ENCODE data around the gene PTCH1. TPM values are rescaled to one million over a fixed set of nuclear protein-coding genes. Genes with fewer than 3 reads are reported as not detected.

The PTCH1 gene
- total RNA-seq, 2 experiments from 2014 or later = 5.4 to 7.3 TPM

DNA sequence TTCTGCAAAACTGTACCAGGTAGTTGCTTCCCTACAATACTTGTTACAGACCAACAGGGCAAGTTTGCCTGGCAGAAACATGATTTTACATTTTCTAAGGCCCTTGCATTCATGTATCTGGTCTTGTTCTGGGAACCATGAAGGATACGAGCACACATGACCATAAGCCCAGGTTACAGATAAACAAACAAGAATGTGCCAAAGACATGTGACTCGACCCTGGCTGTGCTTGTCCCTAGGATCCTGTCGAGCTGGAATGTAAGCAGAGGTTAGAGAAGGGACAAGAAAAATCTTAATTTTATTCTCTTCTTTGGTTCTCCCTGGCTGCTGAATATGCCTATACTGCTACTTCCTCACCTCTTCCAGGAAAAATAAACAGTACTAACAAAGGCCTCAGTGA, 32.5 kb downstream of the PTCH1 start:
- CTCF ChIA-PET = no interaction called here
- peaks cover 16% of the 10 kb centered on the region for H3K4me1 Mint-ChIP-seq (ENCODE audit: low read depth)
- intact Hi-C loops (cut with micrococcal nuclease) = no loop called here
- DNase-seq (no peak), ATAC-seq (no peak)
- H3K9me3 Mint-ChIP-seq = no peaks in the 10 kb centered on the region
- no peak for TF ChIP-seq CTCF (IDR thresholded peaks at IDR 0.05)
- POLR2A ChIA-PET = no interaction called here
- H3K36me3 Mint-ChIP-seq (ENCODE audit: low read depth) = peaks cover 4% of the 10 kb centered on the region
- H3K27ac Mint-ChIP-seq = no peak overlapping the region
- peaks cover 2% of the 10 kb centered on the region for H3K27me3 Mint-ChIP-seq
- H3K4me3 Mint-ChIP-seq = no peak overlapping the region

DNA sequence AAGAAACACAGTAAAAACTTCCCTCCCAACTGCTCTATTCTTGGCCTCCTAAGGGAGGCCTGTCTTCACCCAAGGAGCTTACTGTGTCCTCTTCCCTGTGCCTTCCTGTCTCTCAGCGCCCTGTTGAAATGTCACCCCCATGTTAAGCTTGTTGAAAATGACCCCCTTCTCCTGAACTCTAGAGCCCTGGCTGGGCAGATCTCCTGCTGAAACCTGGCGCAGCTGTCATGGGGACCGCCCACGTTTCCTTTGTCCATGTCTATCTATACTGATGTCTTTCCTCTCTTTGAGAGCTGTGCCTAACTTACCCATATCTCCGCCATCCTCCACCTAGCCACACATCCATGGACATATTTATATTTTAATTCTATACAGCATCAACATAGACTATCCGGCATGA, 33.3 kb downstream of the PTCH1 start:
- intact Hi-C loops (cut with micrococcal nuclease) = no loop called here
- Mint-ChIP-seq H3K4me1 (ENCODE audit: low read depth) (peaks cover 16% of the 10 kb centered on the region), H3K4me3 (no peak overlapping the region), H3K27ac (no peak overlapping the region), H3K27me3 (peaks cover 2% of the 10 kb centered on the region), H3K36me3 (ENCODE audit: low read depth) (peaks cover 4% of the 10 kb centered on the region), H3K9me3 (no peaks in the 10 kb centered on the region)
- ATAC-seq (no peak), DNase-seq (no peak)
- no peak for TF ChIP-seq CTCF (IDR thresholded peaks at IDR 0.05)
- ChIA-PET POLR2A (no interaction called here), CTCF (no interaction called here)

DNA sequence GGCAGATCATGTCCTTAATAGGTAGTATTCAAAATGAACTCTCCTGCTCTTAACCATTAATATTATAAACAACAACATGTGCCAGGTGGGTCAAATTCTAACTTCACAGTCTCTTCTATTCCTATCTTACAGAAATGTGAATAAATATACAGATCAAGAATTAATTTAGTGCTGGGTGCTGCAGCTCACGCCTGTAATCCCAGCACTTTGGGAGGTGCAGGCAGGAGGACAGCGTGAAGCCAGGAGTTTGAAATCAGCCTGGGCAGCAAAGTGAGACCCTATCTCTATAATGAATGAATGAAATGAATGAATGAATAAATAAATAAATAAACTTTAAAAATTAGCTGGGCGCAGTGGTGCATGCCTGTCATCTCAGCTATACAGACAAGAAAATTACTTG, 34.1 kb downstream of the PTCH1 start:
- Mint-ChIP-seq H3K4me3 (no peak overlapping the region), H3K9me3 (no peaks in the 10 kb centered on the region), H3K4me1 (ENCODE audit: low read depth) (peaks cover 16% of the 10 kb centered on the region), H3K27me3 (peaks cover 2% of the 10 kb centered on the region), H3K27ac (no peak overlapping the region), H3K36me3 (ENCODE audit: low read depth) (peaks cover 5% of the 10 kb centered on the region)
- TF ChIP-seq CTCF (IDR thresholded peaks at IDR 0.05) = no peak
- ATAC-seq (no peak), DNase-seq (no peak)
- ChIA-PET CTCF (interaction anchor here (0.9 kb wide), 1 partner anchor 11 kb away, joined by 3 read pairs; no protein-coding TSS in a partner anchor), POLR2A (no interaction called here)
- intact Hi-C loops (cut with micrococcal nuclease) = no loop called here

- H3K27me3 Mint-ChIP-seq = peaks cover 2% of the 10 kb centered on the region
- intact Hi-C loops (cut with micrococcal nuclease) = no loop called here
- no peak for TF ChIP-seq CTCF (IDR thresholded peaks at IDR 0.05)
- H3K36me3 Mint-ChIP-seq (ENCODE audit: low read depth) = peaks cover 8% of the 10 kb centered on the region
- H3K4me1 Mint-ChIP-seq (ENCODE audit: low read depth) = peaks cover 13% of the 10 kb centered on the region
- no peaks in the 10 kb centered on the region for H3K9me3 Mint-ChIP-seq
- ChIA-PET CTCF (no interaction called here), POLR2A (interaction anchor here (1.2 kb wide), 1 partner anchor 22 kb away, joined by 4 read pairs; no protein-coding TSS in a partner anchor)
- no peak overlapping the region for H3K4me3 Mint-ChIP-seq
- peak; percentile 43 for DNase-seq
- no peak overlapping the region for H3K27ac Mint-ChIP-seq
- ATAC-seq = peak; percentile 60
Measured at GRCh38 chr9:95481000-95481399, 35.8 kb downstream of the PTCH1 start.

- ChIA-PET CTCF (no interaction called here), POLR2A (no interaction called here)
- no peak for TF ChIP-seq CTCF (IDR thresholded peaks at IDR 0.05)
- Mint-ChIP-seq H3K4me3 (no peak overlapping the region), H3K4me1 (ENCODE audit: low read depth) (peaks cover 10% of the 10 kb centered on the region), H3K27me3 (peaks cover 2% of the 10 kb centered on the region), H3K9me3 (no peaks in the 10 kb centered on the region), H3K27ac (no peak overlapping the region), H3K36me3 (ENCODE audit: low read depth) (peaks cover 8% of the 10 kb centered on the region)
- DNase-seq = no peak
- intact Hi-C loops (cut with micrococcal nuclease) = no loop called here
- ATAC-seq = no peak
Measured at GRCh38 chr9:95480346-95480745, 36.4 kb downstream of the PTCH1 start.

All from activated CD8-positive, alpha-beta T cell treated with anti-CD3 and anti-CD28 coated beads for 36 hours (primary cell).